Central memory CD8-positive, alpha-beta T cell (primary cell): ENCODE results near the gene CHMP2A.
"Not testable (repeated sequence)": the region's sequence is repeated elsewhere in the genome, so short reads cannot be mapped to it uniquely, and the experiment has no call there.

ENCODE experiments used
- ATAC-seq: fragments of 150-1000 bp; cut with Tn5 transposase; replicated peaks from 2 replicates; pipeline ENCODE4 v1.10.0; 2022; ENCODE audit warnings: mild to moderate bottlenecking, moderate FRiP score, moderate number of reproducible peaks; ENCODE audit not compliant: poor library complexity, severe bottlenecking; ENCODE audit errors: extremely low read depth
- DNase-seq, 2 donors: peaks; one replicate each; pipeline ENCODE4 v3.0.0; 2021; ENCODE audit warnings: low spot score in 2 of 2
- H3K27ac Mint-ChIP-seq: one replicate; pipeline ENCODE4 v1.8.0; 2022; ENCODE audit warnings: low read depth, mild to moderate bottlenecking, moderate library complexity, mixed read lengths
- H3K27me3 Mint-ChIP-seq: one replicate; pipeline ENCODE4 v1.8.0; 2022; ENCODE audit warnings: mixed read lengths
- H3K36me3 Mint-ChIP-seq: one replicate; pipeline ENCODE4 v1.8.0; 2022; ENCODE audit warnings: mild to moderate bottlenecking, moderate library complexity, mixed read lengths; ENCODE audit not compliant: insufficient read depth
- H3K4me1 Mint-ChIP-seq: one replicate; pipeline ENCODE4 v1.8.0; 2022; ENCODE audit warnings: mixed read lengths
- H3K4me3 Mint-ChIP-seq: one replicate; pipeline ENCODE4 v1.8.0; 2022; ENCODE audit warnings: mild to moderate bottlenecking, moderate library complexity, mixed read lengths
- H3K9me3 Mint-ChIP-seq: one replicate; pipeline ENCODE4 v1.8.0; 2022; ENCODE audit warnings: mixed read lengths

The CHMP2A gene

GRCh38 chr19:58514564-58515022 lies 40.3 kb downstream of the CHMP2A start:
- H3K36me3 Mint-ChIP-seq: peaks cover 14% of the 10 kb centered on the region
- ATAC-seq (no peak), DNase-seq (no peak)
- no peaks in the 10 kb centered on the region for H3K27me3 Mint-ChIP-seq
- H3K9me3 Mint-ChIP-seq: no peaks in the 10 kb centered on the region
- peak overlapping the region; percentile 75 for H3K4me3 Mint-ChIP-seq
- H3K27ac Mint-ChIP-seq: peak overlapping the region; percentile 81
- peaks cover 47% of the 10 kb centered on the region for H3K4me1 Mint-ChIP-seq

- Mint-ChIP-seq H3K4me1 (peaks cover 40% of the 10 kb centered on the region), H3K9me3 (no peaks in the 10 kb centered on the region), H3K4me3 (peak overlapping the region; percentile 75), H3K27me3 (no peaks in the 10 kb centered on the region), H3K36me3 (peaks cover 9% of the 10 kb centered on the region), H3K27ac (peak overlapping the region; percentile 81)
- DNase-seq: peak; percentile 85 to 86
- ATAC-seq: peak; percentile 91
Measured at GRCh38 chr19:58513694-58514563, 41.0 kb downstream of the CHMP2A start.

GRCh38 chr19:58513213-58513693 lies 41.7 kb downstream of the CHMP2A start:
- Mint-ChIP-seq H3K36me3 (peaks cover 9% of the 10 kb centered on the region), H3K4me1 (peaks cover 33% of the 10 kb centered on the region), H3K4me3 (peak overlapping the region; percentile 75), H3K9me3 (no peaks in the 10 kb centered on the region), H3K27me3 (no peaks in the 10 kb centered on the region), H3K27ac (no peak overlapping the region)
- ATAC-seq (no peak), DNase-seq (no peak)

GRCh38 chr19:58511353-58512208 lies 43.3 kb downstream of the CHMP2A start, which contains the start of gene SLC27A5:
Gene SLC27A5, minus strand, starts transcription at chr19:58511992. Its CDS starts 37 bp downstream, at chr19:58511955.
- ATAC-seq: no peak
- H3K4me3 Mint-ChIP-seq: no peak within 1 kb of the TSS
- H3K27me3 Mint-ChIP-seq: no peaks in the 10 kb centered on the region
- no peak for DNase-seq
- H3K4me1 Mint-ChIP-seq: peaks cover 24% of the 10 kb centered on the region
- peaks cover 6% of the 10 kb centered on the region for H3K36me3 Mint-ChIP-seq
- peaks cover 6% of the 10 kb centered on the region for H3K9me3 Mint-ChIP-seq
- no peak within 1 kb of the TSS for H3K27ac Mint-ChIP-seq

- H3K36me3 Mint-ChIP-seq: peaks cover 4% of the 10 kb centered on the region
- no peaks in the 10 kb centered on the region for H3K27me3 Mint-ChIP-seq
- peaks cover 18% of the 10 kb centered on the region for H3K4me1 Mint-ChIP-seq
- no peak overlapping the region for H3K27ac Mint-ChIP-seq
- ATAC-seq (no peak), DNase-seq (no peak)
- peaks cover 6% of the 10 kb centered on the region for H3K9me3 Mint-ChIP-seq
- H3K4me3 Mint-ChIP-seq: no peak overlapping the region
Measured at GRCh38 chr19:58510084-58510862, 44.6 kb downstream of the CHMP2A start.

GRCh38 chr19:58509731-58510083 lies 45.2 kb downstream of the CHMP2A start:
- DNase-seq: no peak
- no peak for ATAC-seq
- Mint-ChIP-seq H3K4me3 (no peak overlapping the region), H3K27ac (no peak overlapping the region), H3K9me3 (peaks cover 6% of the 10 kb centered on the region), H3K4me1 (peaks cover 14% of the 10 kb centered on the region), H3K27me3 (no peaks in the 10 kb centered on the region), H3K36me3 (peaks cover 4% of the 10 kb centered on the region)

- not testable (repeated sequence) for H3K27ac Mint-ChIP-seq, H3K4me1 Mint-ChIP-seq, H3K9me3 Mint-ChIP-seq, H3K36me3 Mint-ChIP-seq, H3K4me3 Mint-ChIP-seq, ATAC-seq, H3K27me3 Mint-ChIP-seq, DNase-seq
Measured at GRCh38 chr19:58507602-58508223, 47.2 kb downstream of the CHMP2A start.
